Mucosa of rectum (tissue), 2 donors: ENCODE measurements around the gene LPP.

ENCODE experiments used
- H3K27ac ChIP-seq, 2 donors: one replicate each; pipeline ENCODE4 v1.7.0; 2013; ENCODE audit warnings: inconsistent platforms in 2 of 2, low read depth in 2 of 2, low read length in 2 of 2
- H3K27me3 ChIP-seq, 2 donors: one replicate each; pipeline ENCODE4 v1.7.0; 2013; ENCODE audit warnings: low read length in 2 of 2; ENCODE audit not compliant: control insufficient read depth in 2 of 2, insufficient read depth in 2 of 2
- H3K36me3 ChIP-seq, 2 donors: one replicate each; pipeline ENCODE4 v1.7.0; 2013; ENCODE audit warnings: low read length in 2 of 2; ENCODE audit not compliant: control insufficient read depth in 2 of 2, insufficient read depth in 2 of 2
- H3K4me1 ChIP-seq, 2 donors: one replicate each; pipeline ENCODE4 v1.7.0; 2013; ENCODE audit warnings: low read length in 2 of 2, mild to moderate bottlenecking in 1 of 2; ENCODE audit not compliant: control insufficient read depth in 2 of 2, insufficient read depth in 2 of 2
- H3K4me3 ChIP-seq, 2 donors: one replicate each; pipeline ENCODE4 v1.7.0; 2013; ENCODE audit warnings: low read length in 2 of 2
- H3K9ac ChIP-seq, 2 donors: one replicate each; pipeline ENCODE4 v1.7.0; 2013; ENCODE audit warnings: low read length in 2 of 2, low read depth in 1 of 2, mild to moderate bottlenecking in 1 of 2
- H3K9me3 ChIP-seq, 2 donors: one replicate each; pipeline ENCODE4 v1.7.0; 2013; ENCODE audit warnings: low read length in 2 of 2; ENCODE audit not compliant: control insufficient read depth in 2 of 2
- donor health status: healthy.
- donor health status: Normal muscosa, but diverticular disease.

Gene LPP

GRCh38 chr3:188188911-188189310, 35.0 kb downstream of the LPP start:
- Histone ChIP-seq H3K9ac (no peak overlapping the region), H3K9me3 (no peaks in the 10 kb centered on the region), H3K4me1 (peaks cover 16 to 23% of the 10 kb centered on the region in 2 donors), H3K27ac (no peak overlapping the region), H3K36me3 (peaks cover 3 to 13% of the 10 kb centered on the region in 2 donors), H3K27me3 (no peaks in the 10 kb centered on the region), H3K4me3 (no peak overlapping the region)

GRCh38 chr3:188191460-188191859, 37.5 kb downstream of the LPP start:
- no peaks in the 10 kb centered on the region for H3K9me3 ChIP-seq
- no peaks in the 10 kb centered on the region for H3K27me3 ChIP-seq
- H3K9ac ChIP-seq, result no peak overlapping the region
- H3K4me1 ChIP-seq, result peaks cover 0 to 7% of the 10 kb centered on the region in 2 donors
- no peak overlapping the region for H3K4me3 ChIP-seq
- H3K27ac ChIP-seq, result no peak overlapping the region
- H3K36me3 ChIP-seq, result peaks cover 3 to 13% of the 10 kb centered on the region in 2 donors

- Histone ChIP-seq H3K36me3 (peaks cover 3 to 13% of the 10 kb centered on the region in 2 donors), H3K27ac (no peak overlapping the region), H3K27me3 (no peaks in the 10 kb centered on the region), H3K4me3 (no peak overlapping the region), H3K9ac (no peak overlapping the region), H3K4me1 (peaks cover 0 to 3% of the 10 kb centered on the region in 2 donors), H3K9me3 (no peaks in the 10 kb centered on the region)
Observed at GRCh38 chr3:188192034-188192433, 38.1 kb downstream of the LPP start.

- H3K27ac ChIP-seq, result no peak overlapping the region
- H3K4me3 ChIP-seq, result no peak overlapping the region
- peaks cover 7 to 11% of the 10 kb centered on the region in 2 donors for H3K4me1 ChIP-seq
Observed at GRCh38 chr3:188194332-188194731, 40.4 kb downstream of the LPP start.

GRCh38 chr3:188196232-188196990, 42.5 kb downstream of the LPP start:
- H3K27ac ChIP-seq, result no peak overlapping the region
- H3K9ac ChIP-seq, result no peak overlapping the region
- H3K27me3 ChIP-seq, result no peaks in the 10 kb centered on the region
- H3K36me3 ChIP-seq, result peaks cover 3 to 8% of the 10 kb centered on the region in 2 donors
- peaks cover 7 to 13% of the 10 kb centered on the region in 2 donors for H3K4me1 ChIP-seq
- H3K9me3 ChIP-seq, result no peaks in the 10 kb centered on the region
- H3K4me3 ChIP-seq, result no peak overlapping the region

More at GRCh38 chr3:188194332-188194731, 40.4 kb downstream of the LPP start:
- H3K9me3 ChIP-seq, result no peaks in the 10 kb centered on the region
- H3K27me3 ChIP-seq, result no peaks in the 10 kb centered on the region
- H3K9ac ChIP-seq, result no peak overlapping the region
- peaks cover 3 to 10% of the 10 kb centered on the region in 2 donors for H3K36me3 ChIP-seq

GRCh38 chr3:188197388-188197847, 43.5 kb downstream of the LPP start:
- H3K27me3 ChIP-seq, result no peaks in the 10 kb centered on the region
- peaks cover 7 to 13% of the 10 kb centered on the region in 2 donors for H3K4me1 ChIP-seq
- peaks cover 3% of the 10 kb centered on the region in 2 donors for H3K36me3 ChIP-seq
- no peak overlapping the region for H3K9ac ChIP-seq
- no peaks in the 10 kb centered on the region for H3K9me3 ChIP-seq
- H3K27ac ChIP-seq, result peak overlapping the region in 1 of 2 donors; percentile 33
- H3K4me3 ChIP-seq, result no peak overlapping the region

GRCh38 chr3:188198001-188198400, 44.0 kb downstream of the LPP start:
- Histone ChIP-seq H3K4me1 (peaks cover 7 to 13% of the 10 kb centered on the region in 2 donors), H3K27me3 (no peaks in the 10 kb centered on the region), H3K9me3 (no peaks in the 10 kb centered on the region), H3K9ac (no peak overlapping the region), H3K27ac (no peak overlapping the region), H3K36me3 (no peaks in the 10 kb centered on the region), H3K4me3 (no peak overlapping the region)

- Histone ChIP-seq H3K9me3 (no peaks in the 10 kb centered on the region), H3K4me3 (no peak overlapping the region), H3K36me3 (no peaks in the 10 kb centered on the region), H3K4me1 (peaks cover 7 to 13% of the 10 kb centered on the region in 2 donors), H3K27me3 (no peaks in the 10 kb centered on the region), H3K9ac (no peak overlapping the region), H3K27ac (peak overlapping the region in 1 of 2 donors; percentile 45)
Observed at GRCh38 chr3:188198760-188199327, 44.9 kb downstream of the LPP start.

GRCh38 chr3:188199386-188199785, 45.4 kb downstream of the LPP start:
- Histone ChIP-seq H3K9ac (no peak overlapping the region), H3K27me3 (no peaks in the 10 kb centered on the region), H3K27ac (peak overlapping the region in 1 of 2 donors; percentile 45), H3K36me3 (no peaks in the 10 kb centered on the region), H3K4me3 (no peak overlapping the region), H3K9me3 (no peaks in the 10 kb centered on the region), H3K4me1 (peaks cover 7 to 13% of the 10 kb centered on the region in 2 donors)

GRCh38 chr3:188200481-188200880, 46.5 kb downstream of the LPP start:
- H3K9me3 ChIP-seq, result no peaks in the 10 kb centered on the region
- no peaks in the 10 kb centered on the region for H3K27me3 ChIP-seq
- no peak overlapping the region for H3K27ac ChIP-seq
- H3K9ac ChIP-seq, result no peak overlapping the region
- no peak overlapping the region for H3K4me3 ChIP-seq
- H3K4me1 ChIP-seq, result peaks cover 7 to 13% of the 10 kb centered on the region in 2 donors
- no peaks in the 10 kb centered on the region for H3K36me3 ChIP-seq
